GM18517 (cell line): ENCODE data around the gene ATN1.
"Not testable (repeated sequence)": the region's sequence is repeated elsewhere in the genome, so short reads cannot be mapped to it uniquely, and the experiment has no call there.

Experiments used
- ATAC-seq: cut with Tn5 transposase; IDR thresholded peaks from one replicate; pipeline ENCODE4 v1.9.1; 2021; ENCODE audit warnings: mild to moderate bottlenecking, moderate library complexity; ENCODE audit not compliant: unreplicated experiment

The ATN1 gene, protein sequence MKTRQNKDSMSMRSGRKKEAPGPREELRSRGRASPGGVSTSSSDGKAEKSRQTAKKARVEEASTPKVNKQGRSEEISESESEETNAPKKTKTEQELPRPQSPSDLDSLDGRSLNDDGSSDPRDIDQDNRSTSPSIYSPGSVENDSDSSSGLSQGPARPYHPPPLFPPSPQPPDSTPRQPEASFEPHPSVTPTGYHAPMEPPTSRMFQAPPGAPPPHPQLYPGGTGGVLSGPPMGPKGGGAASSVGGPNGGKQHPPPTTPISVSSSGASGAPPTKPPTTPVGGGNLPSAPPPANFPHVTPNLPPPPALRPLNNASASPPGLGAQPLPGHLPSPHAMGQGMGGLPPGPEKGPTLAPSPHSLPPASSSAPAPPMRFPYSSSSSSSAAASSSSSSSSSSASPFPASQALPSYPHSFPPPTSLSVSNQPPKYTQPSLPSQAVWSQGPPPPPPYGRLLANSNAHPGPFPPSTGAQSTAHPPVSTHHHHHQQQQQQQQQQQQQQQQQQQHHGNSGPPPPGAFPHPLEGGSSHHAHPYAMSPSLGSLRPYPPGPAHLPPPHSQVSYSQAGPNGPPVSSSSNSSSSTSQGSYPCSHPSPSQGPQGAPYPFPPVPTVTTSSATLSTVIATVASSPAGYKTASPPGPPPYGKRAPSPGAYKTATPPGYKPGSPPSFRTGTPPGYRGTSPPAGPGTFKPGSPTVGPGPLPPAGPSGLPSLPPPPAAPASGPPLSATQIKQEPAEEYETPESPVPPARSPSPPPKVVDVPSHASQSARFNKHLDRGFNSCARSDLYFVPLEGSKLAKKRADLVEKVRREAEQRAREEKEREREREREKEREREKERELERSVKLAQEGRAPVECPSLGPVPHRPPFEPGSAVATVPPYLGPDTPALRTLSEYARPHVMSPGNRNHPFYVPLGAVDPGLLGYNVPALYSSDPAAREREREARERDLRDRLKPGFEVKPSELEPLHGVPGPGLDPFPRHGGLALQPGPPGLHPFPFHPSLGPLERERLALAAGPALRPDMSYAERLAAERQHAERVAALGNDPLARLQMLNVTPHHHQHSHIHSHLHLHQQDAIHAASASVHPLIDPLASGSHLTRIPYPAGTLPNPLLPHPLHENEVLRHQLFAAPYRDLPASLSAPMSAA (N-terminal part only)

GRCh38 chr12:6927379-6928021 is at the start of gene ATN1:
ATN1 (plus strand) TSS chr12:6927959; CDS start chr12:6934002, 6,043 bp downstream.
- no peak for ATAC-seq

GRCh38 chr12:6879824-6880223 is 47.9 kb upstream of the ATN1 start:
- ATAC-seq: not testable (repeated sequence)

DNA sequence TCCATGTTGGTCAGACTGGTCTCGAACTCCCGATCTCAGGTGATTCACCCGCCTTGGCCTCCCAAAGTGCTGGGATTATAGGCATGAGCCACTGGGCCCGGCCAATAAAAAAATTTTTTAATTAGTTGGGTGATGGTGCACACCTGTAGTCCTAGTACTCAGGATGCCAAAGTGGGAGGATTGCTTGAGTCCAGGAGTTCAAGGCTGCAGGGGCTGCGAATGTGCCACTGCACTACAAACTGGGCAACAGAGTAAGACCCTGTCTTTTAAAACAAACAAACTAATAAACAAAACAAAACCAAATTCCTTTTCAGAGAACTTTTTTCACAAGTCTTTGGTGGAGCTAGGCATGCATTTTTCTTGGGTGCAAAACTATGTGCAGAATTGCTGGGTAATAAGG is 44.5 kb upstream of the ATN1 start:
- no peak for ATAC-seq

GRCh38 chr12:6883683-6884082 is 44.1 kb upstream of the ATN1 start:
- no peak for ATAC-seq

DNA sequence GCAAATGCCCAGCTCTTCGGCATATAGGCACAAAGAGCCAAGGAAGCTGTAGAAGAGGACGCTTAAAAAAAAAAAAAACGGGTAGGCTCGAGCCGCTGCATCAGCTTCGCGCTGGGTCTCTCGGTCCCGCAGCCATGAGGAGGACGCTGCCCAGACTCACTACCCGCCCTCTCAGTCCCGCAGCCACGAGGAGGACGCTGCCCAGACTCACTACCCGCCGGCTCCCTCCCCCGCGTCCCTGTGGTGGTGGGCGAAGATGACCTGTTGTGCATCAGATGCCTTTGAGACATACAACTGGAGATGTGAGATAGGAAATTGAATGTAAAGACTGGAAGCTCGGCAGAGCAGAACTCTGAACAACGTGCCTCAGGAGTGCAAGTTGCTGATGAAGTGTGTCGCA is 43.2 kb upstream of the ATN1 start:
- ATAC-seq: no peak

- not testable (repeated sequence) for ATAC-seq
Observed at GRCh38 chr12:6886206-6886999, 41.4 kb upstream of the ATN1 start.

DNA sequence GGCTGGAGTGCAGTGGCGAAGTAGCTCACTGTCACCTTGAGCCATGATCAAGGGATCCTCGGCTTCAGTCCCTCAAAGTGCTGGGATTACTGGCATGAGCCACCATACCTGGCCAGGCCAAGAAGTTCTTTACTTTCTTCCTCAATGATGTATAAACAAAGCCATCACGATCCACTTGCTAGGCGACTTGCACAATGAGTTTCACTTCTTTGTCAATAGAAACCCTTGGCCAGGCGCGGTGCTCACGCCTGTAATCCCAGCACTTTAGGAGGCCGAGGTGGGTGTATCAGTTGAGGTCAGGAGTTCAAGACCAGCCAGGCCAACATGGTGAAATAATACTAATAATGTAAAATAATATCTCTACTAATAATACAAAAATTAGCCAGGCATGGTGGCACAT is 40.3 kb upstream of the ATN1 start:
- no peak for ATAC-seq

DNA sequence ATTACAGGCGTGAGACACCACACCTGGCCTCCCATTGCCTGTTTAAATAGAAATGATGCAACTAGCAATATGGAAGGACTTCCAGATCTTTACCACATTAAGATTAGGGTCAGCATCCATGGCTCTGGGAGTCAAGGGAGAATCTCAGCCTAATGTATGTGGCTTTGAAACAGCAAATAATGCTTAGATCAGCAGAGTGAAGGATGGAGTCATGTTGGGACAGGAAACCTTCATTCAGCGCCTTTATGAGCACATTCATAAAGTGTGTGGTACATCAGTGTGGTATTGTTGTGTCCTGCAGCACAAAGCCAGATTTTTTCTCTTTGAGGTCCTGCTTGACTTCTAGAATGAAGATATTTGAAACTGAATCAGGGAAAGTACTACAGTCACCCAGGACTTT is 39.4 kb upstream of the ATN1 start:
- ATAC-seq: no peak

- not testable (repeated sequence) for ATAC-seq
Observed at GRCh38 chr12:6888794-6889193, 39.0 kb upstream of the ATN1 start.

GRCh38 chr12:6889775-6890573 is 37.8 kb upstream of the ATN1 start:
- not testable (repeated sequence) for ATAC-seq

DNA sequence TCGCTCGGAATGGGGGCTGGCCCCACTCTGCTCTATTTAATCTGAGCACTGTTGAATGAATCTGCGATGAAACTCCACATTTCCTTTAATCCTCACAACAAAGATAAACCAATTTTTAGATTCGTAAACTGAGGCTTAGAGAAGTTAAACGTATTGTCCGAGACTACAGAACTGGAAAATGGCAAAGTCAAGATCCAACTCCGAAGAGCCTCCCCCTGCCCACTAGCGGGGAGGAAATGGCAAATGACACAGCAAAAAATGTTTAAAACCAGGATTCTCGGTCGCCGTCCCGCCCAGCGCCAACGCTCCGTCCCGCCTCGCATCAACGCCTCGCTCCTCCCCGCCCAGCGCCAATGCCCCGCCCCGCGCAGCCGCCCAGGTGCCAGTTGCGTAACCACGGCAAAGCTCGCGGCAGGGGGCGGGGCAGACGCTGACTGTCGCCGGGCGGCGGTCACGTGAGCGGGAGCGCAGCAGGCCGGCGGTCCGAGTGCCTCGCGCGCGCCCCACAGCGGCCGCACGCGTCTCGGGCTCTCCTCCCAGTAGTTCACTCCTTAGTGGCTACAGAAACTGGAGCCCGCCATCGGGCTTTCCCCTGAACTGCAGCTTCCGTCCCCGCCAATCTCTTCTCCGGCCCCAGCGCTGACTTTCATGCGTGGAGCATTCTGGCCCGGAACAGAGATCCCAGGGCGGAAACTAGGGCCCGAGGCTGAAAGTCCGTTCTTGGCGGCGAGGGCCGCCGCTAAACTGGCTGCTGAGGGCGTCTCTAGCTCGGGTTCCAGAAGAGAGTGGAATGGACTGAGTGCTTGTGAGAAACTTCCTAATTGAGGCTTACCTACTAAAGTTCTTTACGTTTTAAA is 36.7 kb upstream of the ATN1 start:
- peak; percentile 95 for ATAC-seq

- no peak for ATAC-seq
Observed at GRCh38 chr12:6891646-6892001, 36.1 kb upstream of the ATN1 start.

DNA sequence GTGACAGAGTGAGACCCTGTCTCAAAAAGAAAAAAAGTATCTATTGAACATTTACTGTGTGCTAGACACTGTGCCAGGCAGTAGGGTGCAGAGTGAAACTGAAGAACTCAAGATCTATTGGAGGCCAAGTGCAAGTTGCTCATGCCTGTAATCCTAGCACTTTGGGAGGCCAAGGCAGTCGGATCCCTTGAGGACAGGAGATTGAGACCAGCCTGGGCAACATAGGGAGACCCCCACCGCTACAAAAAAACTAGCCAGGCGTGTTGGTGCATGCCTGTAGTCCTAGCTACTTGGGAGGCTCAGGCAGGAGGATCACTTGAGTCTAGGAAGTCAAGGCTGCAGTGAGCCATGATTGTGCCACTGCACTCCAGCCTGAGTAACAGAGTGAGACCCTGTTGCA is 35.1 kb upstream of the ATN1 start:
- not testable (repeated sequence) for ATAC-seq

- ATAC-seq: no peak
Observed at GRCh38 chr12:6894321-6894720, 33.4 kb upstream of the ATN1 start.

DNA sequence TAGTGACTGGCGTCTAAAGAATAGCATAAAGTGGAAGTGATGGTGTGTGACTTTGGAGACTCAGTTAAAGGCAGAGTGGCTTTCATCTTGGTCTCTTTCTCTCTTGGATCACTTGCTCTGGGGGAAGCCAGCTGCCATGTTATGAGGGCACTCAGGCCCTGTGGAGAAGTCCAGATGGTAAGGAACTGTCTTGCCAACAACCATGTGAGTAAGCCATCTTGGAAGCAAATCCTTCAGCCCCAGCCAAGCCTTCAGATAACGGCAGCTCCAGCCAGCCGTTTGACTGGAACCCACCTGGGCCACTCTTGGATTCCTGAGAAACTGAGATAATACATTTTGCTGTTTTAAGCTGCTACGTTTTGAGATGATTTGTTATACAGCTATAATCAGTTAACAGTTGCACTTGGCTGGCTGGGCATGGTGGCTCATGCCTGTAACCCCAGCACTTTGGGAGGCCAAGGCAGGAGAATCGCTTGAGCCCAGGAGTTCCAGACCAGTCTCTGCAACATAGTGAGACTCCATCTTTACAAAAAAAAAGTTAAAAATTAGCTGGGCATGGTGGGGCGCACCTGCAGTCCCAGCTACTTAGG is 30.8 kb upstream of the ATN1 start:
- ATAC-seq: no peak

DNA sequence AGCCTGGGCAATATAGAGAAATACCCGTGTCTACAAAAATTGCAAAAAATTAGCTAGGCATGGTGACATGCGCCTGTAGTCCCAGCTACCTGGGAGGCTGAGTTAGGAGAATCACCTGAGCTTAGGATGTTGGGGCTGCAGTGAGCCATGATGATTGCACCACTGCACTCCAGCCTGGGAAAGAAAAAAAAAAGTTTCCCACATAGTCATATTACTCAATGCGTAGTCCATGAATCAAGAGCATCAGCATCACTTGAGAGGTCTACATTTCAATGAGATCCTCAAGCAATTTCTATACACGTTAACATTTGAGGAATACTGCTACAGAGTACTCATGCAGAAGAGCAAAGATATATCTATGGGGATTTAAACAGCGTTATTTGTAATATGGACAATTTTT is 28.3 kb upstream of the ATN1 start:
- ATAC-seq: no peak

- no peak for ATAC-seq
Observed at GRCh38 chr12:6899837-6900519, 27.8 kb upstream of the ATN1 start.
